Mononuclear cell (primary cell): ENCODE measurements around the gene ZNF761. TPM values are rescaled to one million over a fixed set of nuclear protein-coding genes. Genes with fewer than 3 reads are reported as not detected.
"Not testable (repeated sequence)": the region's sequence is repeated elsewhere in the genome, so short reads cannot be mapped to it uniquely, and the experiment has no call there.

ENCODE experiments used
- H3K27me3 ChIP-seq: 2 replicates; pipeline ENCODE4 v1.6.0; 2011; ENCODE audit warnings: low read length, control low read depth; ENCODE audit not compliant: insufficient read depth
- H3K4me1 ChIP-seq: 2 replicates; pipeline ENCODE4 v1.5.1; 2011; ENCODE audit warnings: mild to moderate bottlenecking, low read length, control low read depth; ENCODE audit not compliant: insufficient read depth
- H3K4me3 ChIP-seq: 2 replicates; pipeline ENCODE4 v1.5.1; 2011; ENCODE audit warnings: mild to moderate bottlenecking, low read length, moderate library complexity
- H3K9me3 ChIP-seq: 2 replicates; pipeline ENCODE4 v1.5.1; 2011; ENCODE audit warnings: low read depth, mild to moderate bottlenecking, control low read depth, low read length
- total RNA-seq: library from RNA; depleted of rRNA; stranded (reverse); fragments of >200 nt; gene quantifications from one replicate; pipeline ENCODE4 v1.2.3, GENCODE V29; 2012

The ZNF761 gene
- 8.1 TPM for total RNA-seq

GRCh38 chr19:53431399-53432087 is at the start of gene ZNF761:
TSS of gene ZNF761 (plus strand) at chr19:53431984. CDS start at chr19:53447269, 15,285 bp downstream.
- Histone ChIP-seq H3K27me3 (no peaks in the 10 kb centered on the region), H3K9me3 (no peaks in the 10 kb centered on the region), H3K4me3 (peak within 1 kb of the TSS; percentile 83), H3K4me1 (peaks cover 11% of the 10 kb centered on the region)

- H3K27me3 ChIP-seq: no peaks in the 10 kb centered on the region
- no peaks in the 10 kb centered on the region for H3K4me1 ChIP-seq
- peaks cover 45% of the 10 kb centered on the region for H3K9me3 ChIP-seq
- H3K4me3 ChIP-seq: no peak overlapping the region
These were observed 43.6 kb upstream of the ZNF761 start for GRCh38 chr19:53388168-53388567.

- H3K9me3 ChIP-seq: peaks cover 38% of the 10 kb centered on the region
- no peaks in the 10 kb centered on the region for H3K27me3 ChIP-seq
- no peaks in the 10 kb centered on the region for H3K4me1 ChIP-seq
- H3K4me3 ChIP-seq: no peak overlapping the region
These were observed 42.9 kb upstream of the ZNF761 start for GRCh38 chr19:53388904-53389303.

- Histone ChIP-seq H3K27me3 (no peaks in the 10 kb centered on the region), H3K9me3 (peaks cover 31% of the 10 kb centered on the region), H3K4me3 (no peak overlapping the region), H3K4me1 (peaks cover 7% of the 10 kb centered on the region)
These were observed 42.2 kb upstream of the ZNF761 start for GRCh38 chr19:53389571-53389970.

- no peaks in the 10 kb centered on the region for H3K27me3 ChIP-seq
- H3K4me1 ChIP-seq: peaks cover 8% of the 10 kb centered on the region
- H3K4me3 ChIP-seq: no peak overlapping the region
- peaks cover 27% of the 10 kb centered on the region for H3K9me3 ChIP-seq
These were observed 41.8 kb upstream of the ZNF761 start for GRCh38 chr19:53389978-53390377.

- Histone ChIP-seq H3K9me3 (peaks cover under 1% of the 10 kb centered on the region), H3K27me3 (no peaks in the 10 kb centered on the region), H3K4me1 (peaks cover 19% of the 10 kb centered on the region), H3K4me3 (peak overlapping the region; percentile 94)
These were observed 37.2 kb upstream of the ZNF761 start for GRCh38 chr19:53394522-53394973.

- Histone ChIP-seq H3K27me3 (no peaks in the 10 kb centered on the region), H3K9me3 (no peaks in the 10 kb centered on the region), H3K4me1 (peaks cover 19% of the 10 kb centered on the region), H3K4me3 (peak within 1 kb of the TSS; percentile 94)
These were observed 36.6 kb upstream of the ZNF761 start, which contains the start of gene ZNF765 for GRCh38 chr19:53394974-53395839. TSS of gene ZNF765 (plus strand) at chr19:53395149. CDS start at chr19:53398016, 2,867 bp downstream.

- peaks cover 19% of the 10 kb centered on the region for H3K4me1 ChIP-seq
- H3K9me3 ChIP-seq, H3K27me3 ChIP-seq: not testable (repeated sequence)
- peak overlapping the region; percentile 94 for H3K4me3 ChIP-seq
These were observed 35.8 kb upstream of the ZNF761 start for GRCh38 chr19:53395840-53396524.

GRCh38 chr19:53396525-53396868 is 35.3 kb upstream of the ZNF761 start:
- Histone ChIP-seq H3K27me3 (no peaks in the 10 kb centered on the region), H3K4me1 (peaks cover 19% of the 10 kb centered on the region), H3K9me3 (no peaks in the 10 kb centered on the region), H3K4me3 (no peak overlapping the region)

GRCh38 chr19:53397918-53398317 is 33.9 kb upstream of the ZNF761 start:
- H3K4me3 ChIP-seq, H3K27me3 ChIP-seq, H3K9me3 ChIP-seq: not testable (repeated sequence)

GRCh38 chr19:53409505-53410204 is 22.1 kb upstream of the ZNF761 start:
- no peaks in the 10 kb centered on the region for H3K27me3 ChIP-seq
- no peaks in the 10 kb centered on the region for H3K4me1 ChIP-seq
- H3K4me3 ChIP-seq: no peak overlapping the region
- H3K9me3 ChIP-seq: peaks cover 79% of the 10 kb centered on the region

More at GRCh38 chr19:53397918-53398317, 33.9 kb upstream of the ZNF761 start:
- H3K4me1 ChIP-seq: peaks cover 19% of the 10 kb centered on the region

GRCh38 chr19:53420520-53421315 is 11.1 kb upstream of the ZNF761 start:
- H3K4me1 ChIP-seq, H3K4me3 ChIP-seq, H3K27me3 ChIP-seq, H3K9me3 ChIP-seq: not testable (repeated sequence)

GRCh38 chr19:53422551-53422950 is 9.2 kb upstream of the ZNF761 start:
- H3K9me3 ChIP-seq: peaks cover 3% of the 10 kb centered on the region
- H3K4me1 ChIP-seq: no peaks in the 10 kb centered on the region
- H3K27me3 ChIP-seq: no peaks in the 10 kb centered on the region
- no peak overlapping the region for H3K4me3 ChIP-seq

- H3K4me1 ChIP-seq: not testable (repeated sequence)
These were observed 8.7 kb upstream of the ZNF761 start for GRCh38 chr19:53423074-53423473.

More at GRCh38 chr19:53423074-53423473, 8.7 kb upstream of the ZNF761 start:
- H3K4me3 ChIP-seq, H3K27me3 ChIP-seq, H3K9me3 ChIP-seq: not testable (repeated sequence)
